HG02571 (cell line): ENCODE data around the gene ALPK3.
"Not testable (repeated sequence)": the region's sequence is repeated elsewhere in the genome, so short reads cannot be mapped to it uniquely, and the experiment has no call there.

ENCODE experiments used
- ATAC-seq: cut with Tn5 transposase; IDR thresholded peaks from one replicate; pipeline ENCODE4 v1.9.1; 2021; ENCODE audit warnings: mild to moderate bottlenecking, moderate library complexity; ENCODE audit not compliant: unreplicated experiment

ALPK3 gene

DNA sequence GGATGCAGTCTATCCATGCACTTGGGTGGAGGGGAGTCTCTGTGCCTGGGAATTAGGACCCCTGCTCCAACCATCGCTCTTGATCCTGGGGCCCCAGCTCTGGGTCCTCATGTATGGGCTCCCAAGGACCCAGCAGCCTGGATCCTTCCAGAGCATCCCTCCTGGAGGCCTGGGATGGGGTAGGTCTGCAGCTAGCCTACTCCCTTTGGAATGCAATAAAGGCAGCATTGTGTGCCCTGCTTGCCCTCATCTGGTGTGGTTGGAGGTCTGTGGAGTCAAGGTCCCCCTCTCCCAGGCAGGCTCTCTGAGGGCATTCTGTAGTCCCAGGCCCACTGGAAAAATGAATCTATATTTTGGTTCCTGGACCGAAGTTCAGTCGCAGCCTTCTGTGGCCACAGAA is 52.4 kb downstream of the ALPK3 start:
- no peak for ATAC-seq

DNA sequence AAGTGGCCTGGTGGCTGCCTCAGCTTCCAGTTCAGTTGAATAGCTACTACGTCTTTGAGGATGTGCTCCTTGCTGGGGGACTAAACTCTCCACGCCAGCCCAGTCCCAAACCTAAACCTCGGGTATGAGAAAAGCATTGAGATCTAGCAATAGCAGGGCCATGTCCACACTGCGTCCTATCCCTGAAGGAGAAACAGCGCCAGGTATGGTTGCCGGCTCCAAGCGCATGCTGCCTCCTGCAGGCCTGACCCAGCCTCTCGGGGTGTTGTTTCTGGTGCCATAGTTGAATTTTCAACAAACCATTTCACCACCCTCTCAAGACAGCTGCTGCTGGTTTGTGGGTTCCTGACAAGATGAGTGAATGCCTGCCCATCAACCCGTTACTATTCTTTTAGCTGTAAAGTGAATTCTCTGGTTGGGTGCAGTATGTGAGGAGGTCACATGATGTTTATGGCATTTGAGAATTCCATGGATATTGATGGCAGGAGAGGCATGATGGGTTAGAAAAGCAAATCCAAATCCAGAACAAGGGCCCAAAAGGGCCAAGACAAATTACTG is 54.4 kb downstream of the ALPK3 start:
- no peak for ATAC-seq

DNA sequence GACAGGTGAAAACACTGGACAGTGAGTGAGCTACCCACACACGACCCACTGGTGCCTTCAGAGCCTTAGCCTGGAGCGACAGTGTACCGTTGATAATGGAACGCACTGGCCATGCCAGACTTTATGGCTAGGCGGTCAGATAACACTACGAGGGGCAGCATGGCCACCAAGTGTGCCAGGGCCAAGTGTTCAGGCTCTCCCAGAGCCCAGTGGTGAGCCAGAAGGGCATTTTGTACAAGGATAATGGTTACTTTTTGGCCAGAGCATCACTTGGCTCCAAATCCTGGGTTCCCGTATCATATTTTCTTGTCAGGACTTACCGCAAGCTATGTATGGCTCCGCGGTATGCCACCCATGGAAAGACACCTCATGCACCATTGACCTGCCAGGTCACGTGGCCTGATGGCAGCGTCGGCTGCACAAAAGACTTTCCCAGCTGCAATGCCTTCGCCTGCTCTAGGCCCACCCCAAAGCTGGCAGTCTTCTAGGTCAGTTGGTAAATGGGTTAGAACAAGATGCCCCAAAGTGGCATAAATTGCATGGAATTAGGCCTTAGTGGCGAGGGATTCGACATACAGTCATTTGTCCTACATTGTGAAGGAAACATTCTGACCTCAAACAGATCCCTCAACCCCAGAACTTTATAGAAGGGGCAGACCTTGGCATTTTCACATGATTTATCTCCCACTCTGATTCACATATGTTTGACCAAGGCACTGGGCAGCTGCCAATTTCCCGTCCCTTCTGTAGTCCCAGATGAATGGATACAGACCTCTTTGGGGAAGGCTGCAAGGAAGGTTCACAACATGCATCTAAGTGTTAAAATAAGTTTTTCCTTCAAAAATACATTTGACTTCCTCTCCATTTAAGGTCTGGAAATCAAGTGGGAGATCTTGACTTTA is 55.1 kb downstream of the ALPK3 start:
- ATAC-seq = no peak

DNA sequence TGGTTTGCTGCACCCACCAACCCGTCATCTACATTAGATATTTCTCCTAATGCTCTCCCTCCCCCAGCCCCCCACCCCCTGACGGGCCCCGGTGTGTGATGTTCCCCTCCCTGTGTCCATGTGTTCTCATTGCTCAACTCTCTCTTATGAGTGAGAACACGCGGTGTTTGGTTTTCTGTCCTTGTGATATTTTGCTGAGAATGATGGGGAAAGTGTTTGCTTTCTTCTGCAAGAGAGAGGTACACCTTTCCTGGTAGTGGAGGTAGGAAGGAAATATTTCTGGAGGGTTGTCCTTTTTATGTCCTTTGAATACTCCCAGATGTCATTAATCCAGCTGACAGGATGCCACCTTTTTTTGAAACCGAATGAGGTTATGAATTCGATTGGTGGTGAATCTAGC is 56.8 kb downstream of the ALPK3 start:
- ATAC-seq = no peak

DNA sequence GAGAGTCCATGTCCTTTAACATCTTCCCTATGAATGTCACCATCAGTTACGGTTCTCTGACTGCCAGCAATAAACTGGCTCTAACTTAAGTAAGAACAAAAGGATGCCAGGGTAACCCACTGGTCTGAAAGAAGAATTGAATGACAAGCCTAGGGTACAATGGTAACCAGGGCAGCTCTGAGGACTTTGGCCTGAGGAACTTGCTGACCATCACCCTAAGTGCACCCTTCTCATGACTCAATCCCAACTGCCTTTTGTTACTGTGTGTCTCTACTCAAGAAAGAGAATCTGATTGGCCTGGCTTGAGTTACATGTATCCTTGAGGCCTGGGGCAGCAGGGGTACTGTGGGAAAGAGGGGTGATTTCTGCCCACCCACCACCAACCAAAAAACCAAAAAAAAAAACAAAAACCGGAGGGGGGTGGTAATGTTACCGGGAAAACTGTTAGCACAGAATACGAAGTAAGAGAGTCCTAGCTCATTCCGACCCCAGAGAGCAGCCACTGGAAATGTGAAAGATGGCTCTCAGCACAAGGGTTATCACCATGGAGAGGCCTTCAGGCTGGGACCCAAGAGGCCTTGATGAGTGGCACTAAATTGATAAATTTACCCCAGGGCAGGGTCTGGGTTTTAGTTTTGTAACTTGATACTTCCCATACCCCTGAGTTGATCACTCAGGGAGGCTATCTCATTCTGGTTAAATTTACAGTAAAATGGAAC is 58.0 kb downstream of the ALPK3 start:
- no peak for ATAC-seq

DNA sequence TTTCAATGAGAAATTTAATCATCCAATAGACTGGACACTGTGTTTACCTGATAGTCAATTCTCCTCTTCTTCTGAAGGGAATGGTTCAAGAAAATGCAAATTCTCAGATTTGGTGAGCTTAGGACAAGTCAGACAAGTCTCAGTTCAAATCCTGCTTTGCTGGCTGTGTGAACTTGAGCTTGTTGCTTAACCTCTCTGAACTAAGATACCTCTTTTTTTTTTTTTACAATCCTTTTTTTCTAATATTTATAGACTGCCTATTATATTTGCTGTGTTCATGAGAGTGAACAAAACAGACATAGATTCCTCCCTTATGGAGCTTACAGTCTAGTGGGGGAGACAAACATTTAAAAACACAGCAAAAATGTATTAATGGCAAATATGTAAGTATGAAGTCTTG is 59.1 kb downstream of the ALPK3 start:
- no peak for ATAC-seq

DNA sequence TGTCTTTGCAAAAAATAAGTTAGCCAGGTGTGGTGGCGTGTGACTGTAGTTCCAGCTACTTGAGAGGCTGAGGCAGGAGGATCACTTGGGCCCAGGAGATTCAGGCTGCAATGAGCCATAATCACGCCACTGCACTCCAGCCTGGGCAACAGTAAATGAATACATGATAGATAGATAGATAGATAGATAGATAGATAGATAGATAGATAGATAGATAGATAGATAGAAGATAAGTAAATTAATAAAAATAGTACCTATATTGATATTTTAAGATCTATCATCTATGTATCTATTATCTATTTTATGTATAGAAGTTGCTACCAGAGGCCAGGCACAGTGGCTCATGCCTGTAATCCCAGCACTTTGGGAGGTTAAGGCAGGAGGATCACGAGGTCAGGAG is 60.5 kb downstream of the ALPK3 start:
- not testable (repeated sequence) for ATAC-seq

DNA sequence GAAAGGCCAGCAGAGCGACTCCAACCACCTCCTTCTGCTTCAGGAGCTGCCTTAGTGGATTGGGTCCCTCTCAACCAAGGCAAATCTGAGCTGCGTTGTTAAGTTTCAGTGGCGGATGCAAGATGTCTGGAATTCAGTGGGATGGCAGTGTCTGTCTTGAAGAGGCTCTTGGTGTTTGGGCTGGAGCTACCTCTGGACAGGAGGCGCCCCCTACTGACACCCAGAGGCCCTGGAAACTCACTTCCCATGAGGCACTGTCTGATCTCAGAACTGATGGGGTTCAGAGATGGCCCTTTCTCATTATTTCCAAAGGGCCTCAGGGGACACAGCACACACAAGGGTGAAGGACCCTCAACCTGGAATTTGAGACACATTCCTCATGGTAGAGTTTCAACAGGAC is 61.3 kb downstream of the ALPK3 start:
- ATAC-seq = no peak

DNA sequence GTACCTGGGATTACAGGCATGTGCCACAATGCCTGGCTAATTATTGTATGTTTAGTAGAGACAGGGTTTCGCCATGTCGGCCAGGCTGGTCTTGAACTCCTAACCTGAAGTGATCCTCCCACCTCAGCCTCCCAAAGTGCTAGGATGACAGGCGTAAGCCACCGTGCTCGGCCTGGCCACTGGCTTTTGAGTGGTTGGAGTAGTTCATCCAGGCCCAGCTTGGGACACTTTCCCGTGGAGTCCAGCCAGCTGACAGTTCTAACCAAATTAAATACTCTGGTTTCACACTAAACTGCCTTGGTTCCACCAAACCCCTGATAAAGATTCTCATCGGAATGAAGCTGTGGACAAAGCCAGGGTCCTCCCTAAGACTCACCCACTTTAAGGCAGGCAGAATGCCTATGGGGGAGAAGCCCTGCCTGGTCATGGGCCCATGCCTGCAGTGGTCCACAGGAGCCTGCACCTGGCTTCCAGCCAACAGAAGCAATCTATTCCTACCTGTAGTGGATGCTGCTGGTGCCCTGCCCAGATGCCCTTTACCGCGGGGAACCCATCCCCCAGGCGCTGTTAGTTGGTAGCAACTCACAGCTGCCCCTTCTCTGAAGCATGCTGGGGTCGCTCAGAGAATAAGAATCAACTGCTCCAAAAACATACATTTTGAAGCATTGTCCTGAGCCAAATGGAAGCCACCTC is 62.1 kb downstream of the ALPK3 start:
- ATAC-seq = no peak

DNA sequence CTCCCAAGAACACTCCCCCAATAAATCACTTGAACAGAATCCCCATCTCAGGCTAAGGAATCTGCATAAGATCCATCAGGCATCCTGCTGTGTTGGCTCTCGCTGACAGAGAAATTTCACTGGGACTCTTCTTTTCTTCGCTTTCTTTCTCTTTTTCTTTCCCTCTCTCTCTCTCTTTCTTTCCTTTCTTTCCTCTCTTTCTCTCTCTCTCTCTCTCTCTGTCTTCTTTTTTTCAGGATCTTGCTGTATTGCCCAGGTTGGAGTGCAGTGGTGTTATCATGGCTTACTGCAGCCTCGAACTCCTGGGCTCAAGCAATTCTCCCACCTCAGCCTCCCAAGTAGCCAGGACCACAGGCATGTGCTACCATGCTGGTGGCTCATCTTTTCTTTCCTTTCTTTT is 62.9 kb downstream of the ALPK3 start:
- no peak for ATAC-seq

DNA sequence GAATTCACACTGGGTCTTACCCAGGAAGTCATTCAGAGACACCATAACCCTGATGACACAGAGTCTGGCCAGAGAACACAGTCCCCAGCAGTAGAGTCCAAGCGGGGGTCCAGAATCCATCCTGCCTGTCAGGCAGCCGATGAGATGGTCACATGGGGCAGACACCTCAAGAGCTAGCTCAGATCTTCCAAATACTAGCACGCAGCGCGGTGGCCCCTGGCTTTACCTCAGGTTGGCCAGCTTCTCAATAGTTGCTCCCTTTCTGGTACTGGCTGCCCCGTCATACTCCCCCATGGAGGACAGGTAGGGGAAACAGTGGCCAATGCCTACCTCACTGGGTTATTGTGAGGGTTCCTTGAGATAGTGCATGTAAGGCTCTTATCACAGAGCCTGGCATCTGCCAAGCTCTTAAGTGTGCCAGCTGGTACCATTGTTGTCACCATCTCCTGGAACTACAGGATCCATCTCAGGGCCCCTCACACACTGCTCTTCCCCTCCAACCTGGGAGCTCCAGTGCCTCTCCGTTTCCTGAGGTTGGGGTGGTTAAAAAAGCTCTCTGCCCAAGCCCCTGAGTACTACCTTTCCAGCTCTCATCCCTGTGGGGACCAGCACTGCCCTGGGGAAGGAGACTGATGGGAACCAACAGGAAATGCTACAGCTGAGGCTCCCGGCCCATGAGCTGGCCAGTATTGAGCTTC is 63.8 kb downstream of the ALPK3 start:
- no peak for ATAC-seq

DNA sequence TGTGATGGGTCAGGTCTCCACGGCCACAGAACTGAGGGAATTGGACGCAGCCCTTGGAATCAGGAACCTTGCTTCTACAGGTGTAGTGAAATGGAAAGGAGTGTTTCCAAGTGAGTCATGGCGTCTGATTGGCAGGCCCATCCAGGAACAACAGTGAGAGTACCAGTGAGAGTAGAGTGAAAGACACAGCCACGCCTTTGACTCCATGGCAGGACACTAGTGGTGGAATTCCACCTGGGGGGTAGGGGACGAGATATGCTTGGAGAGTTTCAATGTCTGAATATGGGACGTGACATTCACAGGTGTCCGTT is 64.3 kb downstream of the ALPK3 start:
- no peak for ATAC-seq

DNA sequence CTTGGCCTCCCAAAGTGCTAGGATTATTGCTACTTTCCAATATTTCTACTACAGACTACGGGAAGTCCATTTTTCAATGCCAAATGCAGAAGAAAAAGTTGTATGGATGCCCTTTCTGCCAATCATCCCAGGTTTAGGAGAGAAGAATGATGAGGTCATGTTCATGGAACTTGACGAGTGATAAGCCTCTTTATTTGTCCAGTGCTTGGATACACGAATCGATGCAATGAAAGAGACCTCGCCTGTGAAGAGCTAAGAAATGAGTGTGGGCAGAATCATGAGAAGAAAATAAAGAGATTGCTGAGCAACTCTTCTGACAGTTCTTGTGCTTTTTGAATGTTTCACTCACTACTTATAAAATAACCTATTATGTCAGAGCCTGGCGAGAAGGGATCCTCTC is 66.3 kb downstream of the ALPK3 start:
- ATAC-seq = no peak

DNA sequence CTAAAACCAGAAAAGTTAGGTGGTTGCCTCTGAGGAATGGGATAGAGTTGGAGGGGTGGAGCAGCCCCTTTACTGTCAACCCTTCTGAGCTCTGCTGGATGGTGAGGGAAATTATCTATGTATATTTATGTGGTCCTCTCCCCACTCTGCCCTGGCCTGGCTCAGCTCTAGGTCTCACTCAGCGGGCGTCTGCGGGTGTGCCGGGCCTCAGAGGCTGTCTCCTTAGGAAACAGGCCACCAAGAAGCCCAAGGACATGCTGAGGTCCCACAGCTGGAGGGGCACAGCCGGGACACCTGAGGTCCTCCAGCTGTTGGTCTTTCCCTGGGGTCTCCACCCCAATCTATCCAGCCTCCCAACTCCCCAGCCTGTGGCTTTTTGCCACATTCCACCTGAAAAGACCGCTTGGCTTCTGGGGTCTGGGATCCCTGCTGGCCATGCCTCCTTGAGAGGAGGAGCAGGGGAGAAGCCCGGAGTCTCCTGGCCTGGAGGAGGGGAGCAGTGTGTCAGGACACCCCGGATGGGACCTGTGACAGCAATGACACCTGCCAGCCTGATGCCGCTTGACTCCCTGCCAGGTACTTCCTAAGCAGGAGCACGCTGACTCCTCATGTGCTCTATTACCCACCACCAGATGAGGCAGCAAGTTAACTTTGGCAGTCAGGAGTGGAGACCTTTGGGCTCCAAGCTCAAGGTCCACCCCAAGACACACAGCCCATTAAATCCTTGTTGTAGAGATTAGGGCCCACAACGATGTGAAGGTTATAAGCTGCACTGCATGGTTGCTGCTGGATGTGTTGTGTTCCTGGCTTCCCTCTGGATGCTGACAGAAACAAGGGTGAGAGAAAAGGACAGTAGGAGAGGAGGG is 67.0 kb downstream of the ALPK3 start, which contains the start of gene SLC28A1:
Gene SLC28A1, plus strand, starts transcription at position 747 of the 866 bp plus-strand sequence. CDS start 3,099 bp downstream, outside the sequence.
- no peak for ATAC-seq

DNA sequence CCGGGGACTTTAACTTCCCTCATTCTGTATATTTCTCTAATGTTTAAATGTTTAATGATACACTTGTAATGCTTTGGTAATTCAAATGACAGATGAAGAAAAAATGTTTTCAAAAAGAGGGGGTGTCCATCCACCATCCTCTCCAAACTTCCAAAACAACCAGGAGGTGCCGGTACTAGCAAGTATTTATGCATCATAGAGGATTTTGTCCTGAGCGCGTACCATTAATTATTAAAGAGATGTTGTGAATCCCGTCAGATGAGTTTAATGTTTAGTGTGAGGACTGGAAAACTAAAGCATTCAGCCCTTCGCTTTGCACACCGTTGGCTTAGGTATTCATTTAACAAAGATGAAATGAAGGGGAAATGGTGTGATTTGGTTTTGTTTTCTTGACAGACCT is 68.6 kb downstream of the ALPK3 start:
- no peak for ATAC-seq

DNA sequence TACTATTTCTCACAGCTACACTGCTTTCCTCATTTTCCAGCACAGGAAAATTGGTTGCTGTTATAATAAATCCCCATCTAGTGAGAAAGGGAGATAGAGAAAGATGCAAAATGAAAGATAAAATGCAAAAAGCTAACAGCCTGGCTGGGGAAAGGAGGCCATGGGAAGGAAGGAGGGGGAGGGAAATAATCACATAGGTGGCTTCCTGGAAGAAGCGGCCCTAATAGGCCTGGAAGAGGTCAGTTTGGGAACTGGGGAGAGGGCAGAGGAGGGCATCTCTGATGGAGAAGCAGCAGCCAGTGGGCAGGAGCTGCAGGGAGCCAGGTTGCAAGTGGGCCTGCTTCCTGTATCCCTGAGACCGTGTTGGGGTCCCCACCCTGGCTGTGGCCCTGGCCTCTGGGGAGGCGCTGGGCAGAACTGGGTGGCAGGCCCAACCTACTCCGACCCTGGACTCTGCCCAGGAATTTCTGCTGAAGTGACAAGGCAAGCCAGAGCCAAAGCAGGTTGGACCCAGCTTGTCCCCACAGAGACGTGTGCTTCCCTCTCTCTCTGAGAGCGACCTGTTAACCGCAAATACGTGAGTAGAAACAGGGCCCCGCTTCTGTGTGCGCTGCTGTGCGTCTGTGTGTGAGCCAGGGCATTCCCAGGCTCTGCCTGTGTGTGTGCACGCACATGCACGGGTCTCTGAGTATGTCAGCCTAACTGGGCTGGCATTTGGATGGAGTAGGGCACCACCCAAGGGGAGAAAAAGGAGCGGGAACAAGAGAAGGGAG is 69.2 kb downstream of the ALPK3 start:
- ATAC-seq = no peak

DNA sequence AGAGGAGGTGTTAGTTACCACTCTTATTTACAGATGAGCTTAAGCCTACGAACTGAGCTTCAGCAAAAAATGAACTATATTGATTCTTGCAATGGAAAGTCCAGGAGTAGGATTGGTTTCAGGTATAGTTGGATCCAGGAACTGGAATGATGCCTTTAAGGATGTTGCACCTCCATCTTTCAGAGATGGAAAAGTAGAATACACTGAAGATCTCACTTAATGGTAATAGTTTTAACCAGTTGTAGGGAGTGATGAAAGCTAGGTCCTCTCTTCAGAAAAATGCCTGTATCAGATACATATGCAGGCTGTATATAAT is 69.8 kb downstream of the ALPK3 start:
- no peak for ATAC-seq

DNA sequence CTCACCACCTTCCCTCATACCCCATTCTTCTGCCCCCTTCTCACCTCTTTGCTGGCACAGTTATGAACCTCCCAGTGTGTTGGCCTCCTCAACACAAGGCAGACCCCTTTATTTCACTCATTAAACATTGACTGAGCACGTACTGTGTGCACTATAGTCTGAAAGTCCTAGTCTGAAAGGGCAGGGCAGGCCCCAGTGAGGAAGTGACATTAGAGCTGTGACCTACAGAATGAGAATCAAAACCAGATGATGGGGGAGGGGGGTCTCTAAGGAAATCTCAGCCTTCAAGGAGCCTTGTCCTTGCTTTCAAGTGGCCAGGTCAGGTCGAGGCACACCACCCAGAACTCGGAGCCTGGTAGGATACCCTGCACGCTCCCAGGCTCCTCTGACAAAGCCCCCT is 70.8 kb downstream of the ALPK3 start:
- no peak for ATAC-seq

DNA sequence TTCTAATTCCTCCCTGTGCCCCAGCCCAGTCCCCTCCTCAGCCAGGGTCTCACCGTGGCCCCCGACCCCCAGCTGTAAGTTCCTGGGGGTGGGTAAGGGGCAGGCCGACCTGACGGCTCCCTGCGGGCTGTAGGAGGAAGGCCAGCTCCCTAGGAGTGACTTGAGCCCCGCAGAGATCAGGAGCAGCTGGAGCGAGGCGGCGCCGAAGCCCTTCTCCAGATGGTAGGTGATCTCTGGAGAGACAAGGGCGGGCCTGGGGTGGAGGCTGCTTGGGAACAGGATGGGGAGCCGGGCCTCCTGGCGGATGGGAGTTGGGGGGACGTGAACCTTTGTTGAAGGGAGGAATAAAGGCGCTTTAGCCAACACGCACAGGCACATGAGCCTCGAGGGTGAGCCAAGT is 71.5 kb downstream of the ALPK3 start:
- no peak for ATAC-seq
